GM12801 (cell line): ENCODE data around the gene UST.

Experiments used
- CTCF ChIP-seq: IDR thresholded peaks from one replicate; pipeline ENCODE4 v1.5.1; 2011; ENCODE audit warnings: control low read depth; ENCODE audit not compliant: insufficient read length; ENCODE audit errors: extremely low read depth

Gene UST

GRCh38 chr6:149020319-149020718 lies 273.5 kb downstream of the UST start:
- TF ChIP-seq CTCF: no peak

DNA sequence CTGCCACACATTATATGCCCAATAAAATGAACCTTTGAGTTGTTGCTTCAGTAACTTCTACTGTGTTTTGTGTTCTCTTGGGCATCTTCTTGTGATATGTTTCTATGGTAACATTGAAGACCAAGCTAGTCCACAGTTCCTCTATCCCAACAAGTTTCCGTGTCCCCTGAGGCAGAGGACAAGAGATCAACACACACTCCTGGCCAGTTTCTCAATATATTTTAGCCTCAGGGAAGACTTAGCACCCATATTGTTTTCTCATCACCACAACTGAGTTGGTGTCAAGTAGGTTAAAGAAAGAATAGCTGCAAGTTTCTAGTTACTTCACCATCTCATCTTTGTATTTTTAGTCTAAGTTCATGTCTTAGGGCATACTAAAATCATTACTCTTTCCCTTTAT lies 277.5 kb downstream of the UST start:
- no peak for TF ChIP-seq CTCF

GRCh38 chr6:149025061-149025460 lies 278.2 kb downstream of the UST start:
- no peak for TF ChIP-seq CTCF

GRCh38 chr6:149026530-149026942 lies 279.7 kb downstream of the UST start:
- TF ChIP-seq CTCF: no peak

DNA sequence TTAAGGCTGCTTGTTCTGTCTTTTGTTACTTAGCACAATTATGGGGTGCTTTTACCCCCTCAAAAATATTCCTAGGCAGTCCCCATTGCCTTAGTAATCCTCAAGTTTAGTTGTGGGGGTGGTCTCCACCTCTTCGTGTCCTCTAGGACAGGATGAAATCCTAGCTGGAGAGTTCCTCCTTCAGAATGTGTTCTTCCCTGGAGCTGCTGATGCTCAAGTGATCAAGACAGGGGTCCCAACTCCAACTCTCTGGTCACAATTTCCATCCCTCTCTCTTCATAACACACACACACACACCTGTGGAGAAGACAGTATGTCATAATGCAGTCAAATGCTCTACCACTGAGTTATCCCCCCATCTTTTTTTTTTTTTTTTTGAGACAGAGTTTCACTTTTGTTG lies 280.7 kb downstream of the UST start:
- TF ChIP-seq CTCF: no peak

DNA sequence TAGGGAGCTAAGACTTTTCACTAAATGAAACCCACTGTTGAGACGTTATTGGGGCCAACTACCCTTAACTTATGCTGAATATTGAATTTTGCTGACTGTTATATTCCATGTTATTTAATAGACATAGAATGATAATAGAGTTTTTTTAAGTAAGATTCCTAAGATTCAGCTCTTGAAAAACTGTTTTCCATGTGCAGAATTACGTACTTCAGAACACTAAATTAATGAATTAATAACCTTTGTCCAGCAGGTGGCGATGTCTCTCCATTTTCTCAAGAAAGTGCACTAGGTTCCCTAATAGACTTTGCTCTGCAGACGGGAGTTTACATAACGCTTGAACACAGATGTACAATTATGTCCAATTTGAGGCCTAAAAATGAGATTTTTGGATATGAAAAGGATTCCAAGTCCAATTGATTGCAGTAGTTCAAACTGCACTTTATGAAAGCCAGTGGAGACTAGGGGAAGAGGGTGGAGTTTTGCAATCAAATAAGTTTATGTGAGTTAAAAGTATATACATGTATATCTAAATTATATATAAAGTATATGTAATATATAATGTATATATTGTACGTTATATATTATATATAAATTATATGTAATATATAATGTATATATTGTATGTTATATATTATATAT lies 282.1 kb downstream of the UST start:
- TF ChIP-seq CTCF: no peak

DNA sequence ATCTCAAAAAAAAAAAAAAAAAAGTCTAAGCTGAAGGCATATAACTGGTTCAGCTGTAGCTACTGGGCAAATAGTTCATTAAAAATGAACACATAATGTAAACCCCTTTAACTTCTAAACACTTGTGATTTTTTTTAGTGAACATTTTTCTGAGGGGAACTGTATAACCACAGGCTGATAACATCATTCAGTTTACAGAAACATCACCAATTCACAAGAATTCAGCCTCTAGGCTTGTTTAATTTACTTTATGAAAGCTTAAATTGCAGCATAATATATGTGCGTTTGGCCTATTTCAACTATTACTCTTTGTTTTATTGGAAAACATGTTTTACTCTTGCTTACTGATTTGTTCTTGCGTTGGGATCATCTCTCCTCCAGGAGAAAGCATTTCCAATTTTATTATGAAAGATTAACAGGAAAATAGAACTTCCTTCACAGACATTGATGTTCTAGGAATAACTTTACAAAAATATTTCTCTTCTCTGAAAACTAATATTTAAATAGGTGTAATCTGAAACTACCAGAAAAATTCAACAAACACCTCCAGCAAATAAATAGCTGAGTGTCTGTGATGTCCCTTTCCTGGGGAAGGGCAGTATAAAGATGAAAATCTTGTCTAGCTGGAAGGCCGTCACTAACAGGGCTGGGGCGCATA lies 284.5 kb downstream of the UST start:
- TF ChIP-seq CTCF: no peak
